ENCODE results near the gene EFCAB6.

- TF ChIP-seq NFIC (IDR thresholded peaks at IDR 0.05) (no peak), EP300 (IDR thresholded peaks at IDR 0.05; ENCODE audit: borderline replicate concordance) (no peak), REST (IDR thresholded peaks at IDR 0.05; ENCODE audit: low read depth) (no peak), CEBPB (IDR thresholded peaks at IDR 0.05) (no peak), ZBTB7A (IDR thresholded peaks at IDR 0.05; ENCODE audit: low read depth) (no peak), RAD21 (IDR thresholded peaks at IDR 0.05; ENCODE audit: low read depth) (no peak), MAX (IDR thresholded peaks at IDR 0.05) (no peak), FOXM1 (IDR thresholded peaks at IDR 0.05; ENCODE audit: borderline replicate concordance, low read depth) (no peak), TCF12 (IDR thresholded peaks at IDR 0.05; ENCODE audit: low read depth) (no peak), TAF1 (IDR thresholded peaks at IDR 0.05; ENCODE audit: low read depth) (no peak), TEAD4 (IDR thresholded peaks at IDR 0.05) (no peak), USF1 (IDR thresholded peaks at IDR 0.05) (no peak)
Measured at GRCh38 chr22:43833286-43834240, 21.5 kb upstream of the EFCAB6 start.

All from Ishikawa (cell line).